Activated CD4-positive, alpha-beta memory T cell treated with anti-CD3 and anti-CD28 coated beads for 36 hours (primary cell): Measurements from ENCODE around the gene HHAT. TPM values are rescaled to one million over a fixed set of nuclear protein-coding genes. Genes with fewer than 3 reads are reported as not detected.

Experiments
- CTCF ChIA-PET: fragments of 350-600 bp; sonication (Branson Sonifier 250); formaldehyde crosslinking; loops from one replicate; lab custom pipeline; 2021; ENCODE audit warnings: antibody characterized with exemption, inconsistent platforms; lab: Charles Lee
- POLR2A ChIA-PET: fragments of 350-600 bp; sonication (Branson Sonifier 250); formaldehyde crosslinking; loops from one replicate; lab custom pipeline; 2021; ENCODE audit warnings: antibody characterized with exemption; lab: Charles Lee
- DNase-seq: peaks from one replicate; pipeline ENCODE4 v3.0.0-alpha.2; 2020
- H3K27ac Mint-ChIP-seq: one replicate; pipeline ENCODE4 v1.8.0; 2021; ENCODE audit warnings: mixed read lengths
- H3K27me3 Mint-ChIP-seq: one replicate; pipeline ENCODE4 v1.8.0; 2021; ENCODE audit warnings: mixed read lengths
- H3K36me3 Mint-ChIP-seq: one replicate; pipeline ENCODE4 v1.8.0; 2021; ENCODE audit warnings: mixed read lengths
- H3K4me1 Mint-ChIP-seq: one replicate; pipeline ENCODE4 v1.8.0; 2021; ENCODE audit warnings: low read depth, mixed read lengths
- H3K4me3 Mint-ChIP-seq: one replicate; pipeline ENCODE4 v1.8.0; 2021; ENCODE audit warnings: mild to moderate bottlenecking, mixed read lengths
- H3K9me3 Mint-ChIP-seq: one replicate; pipeline ENCODE4 v1.8.0; 2021; ENCODE audit warnings: mixed read lengths
- intact Hi-C: fragments of 100-400 bp; cut with micrococcal nuclease; formaldehyde crosslinking; loops from one replicate; pipeline ENCODE4 v1.15.1; 2023
- total RNA-seq, 2 experiments: library from RNA; stranded (reverse); gene quantifications; one replicate each; pipeline ENCODE4 v1.2.3, GENCODE V29; 2021

HHAT gene
- total RNA-seq, 2 experiments from 2014 or later = 1.6 to 1.8 TPM

- no peak for DNase-seq
- Mint-ChIP-seq H3K9me3 (no peaks in the 10 kb centered on the region), H3K36me3 (no peaks in the 10 kb centered on the region), H3K27me3 (peaks cover 2% of the 10 kb centered on the region), H3K27ac (no peak overlapping the region), H3K4me3 (no peak overlapping the region), H3K4me1 (no peaks in the 10 kb centered on the region)
- POLR2A ChIA-PET = no interaction called here
- intact Hi-C loops = no loop called here
- CTCF ChIA-PET = interaction anchor here (1.1 kb wide), 1 partner anchor 301 kb away, joined by 3 read pairs; no protein-coding TSS in a partner anchor
Measured at GRCh38 chr1:210702506-210702905, 373.8 kb downstream of the HHAT start.

- Mint-ChIP-seq H3K27ac (no peak overlapping the region), H3K9me3 (no peaks in the 10 kb centered on the region), H3K36me3 (no peaks in the 10 kb centered on the region), H3K27me3 (no peaks in the 10 kb centered on the region), H3K4me3 (no peak overlapping the region), H3K4me1 (no peaks in the 10 kb centered on the region)
- POLR2A ChIA-PET = no interaction called here
- CTCF ChIA-PET = no interaction called here
- intact Hi-C loops = no loop called here
- DNase-seq = no peak
Measured at GRCh38 chr1:210703593-210703992, 374.9 kb downstream of the HHAT start.

GRCh38 chr1:210705086-210705485 is 376.4 kb downstream of the HHAT start:
- H3K4me3 Mint-ChIP-seq = no peak overlapping the region
- no peak for DNase-seq
- POLR2A ChIA-PET = no interaction called here
- CTCF ChIA-PET = no interaction called here
- no peaks in the 10 kb centered on the region for H3K27me3 Mint-ChIP-seq
- H3K36me3 Mint-ChIP-seq = no peaks in the 10 kb centered on the region
- intact Hi-C loops = no loop called here
- no peak overlapping the region for H3K27ac Mint-ChIP-seq
- H3K9me3 Mint-ChIP-seq = no peaks in the 10 kb centered on the region
- H3K4me1 Mint-ChIP-seq = no peaks in the 10 kb centered on the region

- Mint-ChIP-seq H3K36me3 (no peaks in the 10 kb centered on the region), H3K27ac (no peak overlapping the region), H3K9me3 (no peaks in the 10 kb centered on the region), H3K27me3 (no peaks in the 10 kb centered on the region), H3K4me1 (no peaks in the 10 kb centered on the region), H3K4me3 (no peak overlapping the region)
- CTCF ChIA-PET = no interaction called here
- POLR2A ChIA-PET = no interaction called here
- intact Hi-C loops = no loop called here
- no peak for DNase-seq
Measured at GRCh38 chr1:210706246-210706645, 377.5 kb downstream of the HHAT start.

- H3K36me3 Mint-ChIP-seq = no peaks in the 10 kb centered on the region
- intact Hi-C loops = no loop called here
Measured at GRCh38 chr1:210707300-210708240, 378.9 kb downstream of the HHAT start.

GRCh38 chr1:210709701-210710100 is 381.0 kb downstream of the HHAT start:
- Mint-ChIP-seq H3K27ac (no peak overlapping the region), H3K9me3 (no peaks in the 10 kb centered on the region), H3K4me3 (no peak overlapping the region), H3K36me3 (no peaks in the 10 kb centered on the region), H3K4me1 (no peaks in the 10 kb centered on the region), H3K27me3 (no peaks in the 10 kb centered on the region)
- POLR2A ChIA-PET = no interaction called here
- CTCF ChIA-PET = no interaction called here
- intact Hi-C loops = no loop called here
- DNase-seq = no peak

More at GRCh38 chr1:210707300-210708240, 378.9 kb downstream of the HHAT start:
- CTCF ChIA-PET = no interaction called here
- Mint-ChIP-seq H3K4me1 (no peaks in the 10 kb centered on the region), H3K27ac (no peak overlapping the region), H3K4me3 (no peak overlapping the region), H3K27me3 (no peaks in the 10 kb centered on the region), H3K9me3 (no peaks in the 10 kb centered on the region)
- POLR2A ChIA-PET = no interaction called here
- no peak for DNase-seq

GRCh38 chr1:210711825-210712612 is 383.3 kb downstream of the HHAT start:
- no peak overlapping the region for H3K27ac Mint-ChIP-seq
- CTCF ChIA-PET = no interaction called here
- H3K4me3 Mint-ChIP-seq = no peak overlapping the region
- DNase-seq = no peak
- POLR2A ChIA-PET = no interaction called here
- H3K27me3 Mint-ChIP-seq = no peaks in the 10 kb centered on the region
- intact Hi-C loops = no loop called here
- no peaks in the 10 kb centered on the region for H3K36me3 Mint-ChIP-seq
- no peaks in the 10 kb centered on the region for H3K9me3 Mint-ChIP-seq
- H3K4me1 Mint-ChIP-seq = no peaks in the 10 kb centered on the region

GRCh38 chr1:210715072-210715471 is 386.4 kb downstream of the HHAT start:
- ChIA-PET POLR2A (no interaction called here), CTCF (no interaction called here)
- no peaks in the 10 kb centered on the region for H3K4me1 Mint-ChIP-seq
- intact Hi-C loops = no loop called here
- no peaks in the 10 kb centered on the region for H3K9me3 Mint-ChIP-seq
- H3K27me3 Mint-ChIP-seq = no peaks in the 10 kb centered on the region
- H3K27ac Mint-ChIP-seq = no peak overlapping the region
- DNase-seq = no peak
- no peaks in the 10 kb centered on the region for H3K36me3 Mint-ChIP-seq
- no peak overlapping the region for H3K4me3 Mint-ChIP-seq

- Mint-ChIP-seq H3K27ac (no peak overlapping the region), H3K27me3 (peaks cover 5% of the 10 kb centered on the region), H3K4me1 (no peaks in the 10 kb centered on the region), H3K9me3 (no peaks in the 10 kb centered on the region), H3K36me3 (no peaks in the 10 kb centered on the region), H3K4me3 (no peak overlapping the region)
- no peak for DNase-seq
- POLR2A ChIA-PET = no interaction called here
- CTCF ChIA-PET = no interaction called here
- intact Hi-C loops = no loop called here
Measured at GRCh38 chr1:210722410-210723081, 393.8 kb downstream of the HHAT start.

GRCh38 chr1:210723646-210724045 is 394.9 kb downstream of the HHAT start:
- no peaks in the 10 kb centered on the region for H3K36me3 Mint-ChIP-seq
- H3K27ac Mint-ChIP-seq = no peak overlapping the region
- H3K27me3 Mint-ChIP-seq = peaks cover 5% of the 10 kb centered on the region
- H3K9me3 Mint-ChIP-seq = no peaks in the 10 kb centered on the region
- no peak for DNase-seq
- intact Hi-C loops = no loop called here
- no peak overlapping the region for H3K4me3 Mint-ChIP-seq
- CTCF ChIA-PET = no interaction called here
- no peaks in the 10 kb centered on the region for H3K4me1 Mint-ChIP-seq
- POLR2A ChIA-PET = no interaction called here

GRCh38 chr1:210724768-210725167 is 396.1 kb downstream of the HHAT start:
- ChIA-PET CTCF (no interaction called here), POLR2A (no interaction called here)
- DNase-seq = no peak
- intact Hi-C loops = no loop called here
- H3K9me3 Mint-ChIP-seq = no peaks in the 10 kb centered on the region
- H3K27me3 Mint-ChIP-seq = peaks cover 5% of the 10 kb centered on the region
- H3K36me3 Mint-ChIP-seq = no peaks in the 10 kb centered on the region
- no peaks in the 10 kb centered on the region for H3K4me1 Mint-ChIP-seq
- H3K27ac Mint-ChIP-seq = no peak overlapping the region
- no peak overlapping the region for H3K4me3 Mint-ChIP-seq
